ENCODE data around the gene INTS4. TPM values are rescaled to one million over a fixed set of nuclear protein-coding genes. Genes with fewer than 3 reads are reported as not detected.

INTS4 gene
- total and polyA plus RNA-seq, 2 of the 4 experiments (the other 2 are of a cell fraction) = 24.0 to 52.5 TPM

- H2AK5ac ChIP-seq (ENCODE audit: low read depth, low read length) = no peak overlapping the region
- no peak overlapping the region for H3K27ac ChIP-seq (ENCODE audit: insufficient read depth, low read length)
- BruUV-seq (replicated peaks) = no TSS peak
These were observed 115.2 kb downstream of the INTS4 start for GRCh38 chr11:77879218-77879617.

More at GRCh38 chr11:77879218-77879617, 115.2 kb downstream of the INTS4 start:
- Histone ChIP-seq H3K9me1 (ENCODE audit: insufficient read depth, low read length) (peaks cover 24% of the 10 kb centered on the region), H3K9ac (ENCODE audit: low read depth, low read length) (no peak overlapping the region), H2BK5ac (ENCODE audit: low read depth, low read length, poor library complexity, severe bottlenecking) (no peak overlapping the region), H4K20me1 (ENCODE audit: insufficient read depth, low read length) (peaks cover under 1% of the 10 kb centered on the region; the same call in 1 of the 2 replicates), H3K4ac (ENCODE audit: low read depth, low read length) (no peak overlapping the region), H2AFZ (replicated peaks; ENCODE audit: low read length, poor library complexity) (no peak overlapping the region), H3K4me1 (ENCODE audit: control insufficient read depth, insufficient read depth, low read length) (peaks cover 11% of the 10 kb centered on the region), H3K27me3 (ENCODE audit: control insufficient read depth, insufficient read depth, low read length) (no peaks in the 10 kb centered on the region), H3K23ac (ENCODE audit: low read depth, low read length) (no peak overlapping the region), H3K9me3 (ENCODE audit: control insufficient read depth, insufficient read depth, low read length) (no peaks in the 10 kb centered on the region), H3K4me3 (ENCODE audit: insufficient read depth, low read depth, low read length) (no peak overlapping the region), H3K4me2 (ENCODE audit: low read depth, low read length) (no peak overlapping the region), H3K79me1 (ENCODE audit: low read depth in 1 of 2, low read length in 2 of 2) (peaks cover 0 to 13% of the 10 kb centered on the region in 2 experiments; a peak in 3 of 4 replicates), H3K18ac (ENCODE audit: low read depth, low read length) (no peak overlapping the region), H4K8ac (ENCODE audit: low read depth in 2 of 2, low read length in 2 of 2) (no peak overlapping the region), H3K14ac (replicated peaks; ENCODE audit: low read depth, low read length) (no peak overlapping the region), H2BK120ac (ENCODE audit: low read depth, low read length) (no peak overlapping the region), H3K36me3 (ENCODE audit: control insufficient read depth, insufficient read depth, low read length) (peaks cover 24% of the 10 kb centered on the region), H2BK15ac (ENCODE audit: low read depth, low read length) (no peak overlapping the region), H4K5ac (ENCODE audit: low read depth, low read length) (no peak overlapping the region), H2BK20ac (ENCODE audit: low read depth, low read length) (no peak overlapping the region), H2AK9ac (replicated peaks; ENCODE audit: low read depth, low read length, poor library complexity) (no peak overlapping the region), H4K91ac (ENCODE audit: insufficient read depth, low read depth, low read length) (no peak overlapping the region), H3K56ac (ENCODE audit: extremely low read depth, insufficient read depth, low read length) (no peak overlapping the region)
- intact Hi-C loops (cut with micrococcal nuclease) (no loop called here), dilution Hi-C loops (cut with HindIII; ENCODE audit: low sequenced_read_pairs, unreplicated experiment) (no loop called here), in situ Hi-C loops (cut with MboI; ENCODE audit: low sequenced_read_pairs) (no loop called here)
- CTCF ChIA-PET = no interaction called here
- POLR2A ChIA-PET (ENCODE audit: unreplicated experiment) = no interaction called here
- ATAC-seq (ENCODE audit: low read depth) (no peak), DNase-seq (peak; percentile 50)
- TF ChIP-seq MAFK (IDR thresholded peaks at IDR 0.05; ENCODE audit: low read depth, low read length) = no peak
- no CpG with 5 or more reads among the region's 3 CpGs for WGBS, 2 experiments (ENCODE audit: extremely low coverage in 2 of 2, insufficient read length in 1 of 2)

Measured in IMR-90 (cell line).